HG02763 (cell line): ENCODE measurements around the gene AMIGO1.
A peak's percentile ranks its signal among the peaks of the same experiment; 100 is the strongest.

ENCODE experiments used
- ATAC-seq: cut with Tn5 transposase; IDR thresholded peaks from one replicate; pipeline ENCODE4 v1.9.1; 2021; ENCODE audit warnings: mild to moderate bottlenecking, moderate library complexity; ENCODE audit not compliant: unreplicated experiment

The AMIGO1 gene

DNA sequence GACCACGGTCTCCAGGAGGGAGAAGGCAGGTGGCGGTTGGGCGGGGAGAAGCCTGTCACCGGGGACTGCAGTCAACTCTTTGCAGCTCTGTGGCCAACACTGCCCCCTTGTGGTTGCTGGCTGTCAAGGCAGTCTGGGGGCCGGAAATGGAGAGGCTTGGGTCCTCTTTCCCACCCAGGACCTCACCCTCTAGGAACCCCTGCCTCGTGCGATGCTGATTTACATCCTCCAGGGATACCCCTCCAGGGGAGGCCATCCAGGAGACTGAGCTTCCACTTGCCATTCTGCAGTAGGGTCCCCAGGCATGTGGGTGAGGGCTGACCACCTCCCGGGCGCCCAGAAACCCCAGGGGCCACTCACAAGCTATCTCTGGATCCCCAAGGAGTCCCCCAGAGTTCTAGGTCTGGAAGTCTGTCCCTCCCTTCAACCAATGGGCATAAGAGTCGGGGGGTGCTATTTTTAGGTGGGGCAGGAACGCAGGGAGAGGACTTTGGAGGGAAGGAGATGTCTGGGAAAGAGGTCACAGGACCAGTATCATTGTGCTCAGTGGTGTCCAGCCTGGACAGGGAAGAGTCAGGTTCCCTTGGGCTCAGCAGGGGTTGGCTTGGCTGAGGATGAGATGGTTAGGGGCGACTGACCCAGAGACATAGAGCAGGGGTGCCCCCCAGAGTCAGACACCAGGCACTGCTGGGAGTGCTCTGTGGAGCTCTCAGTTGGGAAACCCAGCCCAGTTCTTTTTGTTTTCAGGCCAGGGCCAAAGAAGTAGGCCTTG is 23.0 kb upstream of the AMIGO1 start:
- ATAC-seq: peak; percentile 75

DNA sequence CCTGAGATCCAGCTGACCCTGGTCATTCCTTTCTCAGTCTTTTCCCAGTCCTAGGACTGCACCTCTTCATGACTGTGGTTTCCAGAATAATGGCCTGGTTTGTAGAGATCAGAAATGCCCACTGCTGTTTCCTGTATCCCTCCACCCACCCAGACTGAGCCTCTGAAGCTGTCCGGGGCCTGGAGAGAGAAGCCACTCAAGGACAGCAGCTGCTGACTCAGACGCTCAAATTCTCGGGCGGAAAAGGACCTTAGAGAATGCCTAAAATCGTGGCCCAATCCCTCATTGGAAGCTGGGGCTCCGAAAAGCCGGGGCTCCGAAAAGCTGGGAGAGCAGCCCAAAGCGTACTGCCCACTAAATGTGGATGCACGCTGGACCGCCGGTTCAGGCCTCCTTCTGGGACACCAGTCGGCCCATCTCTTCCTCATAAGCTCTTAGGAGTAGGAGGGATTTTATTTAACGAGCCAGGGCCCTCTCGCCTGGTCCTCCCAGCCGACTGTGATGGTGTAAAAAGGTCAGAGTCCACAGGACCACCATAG is 22.4 kb upstream of the AMIGO1 start:
- ATAC-seq: no peak

GRCh38 chr1:109531380-109531779 is 21.9 kb upstream of the AMIGO1 start:
- no peak for ATAC-seq

GRCh38 chr1:109530457-109531087 is 21.0 kb upstream of the AMIGO1 start:
- no peak for ATAC-seq

DNA sequence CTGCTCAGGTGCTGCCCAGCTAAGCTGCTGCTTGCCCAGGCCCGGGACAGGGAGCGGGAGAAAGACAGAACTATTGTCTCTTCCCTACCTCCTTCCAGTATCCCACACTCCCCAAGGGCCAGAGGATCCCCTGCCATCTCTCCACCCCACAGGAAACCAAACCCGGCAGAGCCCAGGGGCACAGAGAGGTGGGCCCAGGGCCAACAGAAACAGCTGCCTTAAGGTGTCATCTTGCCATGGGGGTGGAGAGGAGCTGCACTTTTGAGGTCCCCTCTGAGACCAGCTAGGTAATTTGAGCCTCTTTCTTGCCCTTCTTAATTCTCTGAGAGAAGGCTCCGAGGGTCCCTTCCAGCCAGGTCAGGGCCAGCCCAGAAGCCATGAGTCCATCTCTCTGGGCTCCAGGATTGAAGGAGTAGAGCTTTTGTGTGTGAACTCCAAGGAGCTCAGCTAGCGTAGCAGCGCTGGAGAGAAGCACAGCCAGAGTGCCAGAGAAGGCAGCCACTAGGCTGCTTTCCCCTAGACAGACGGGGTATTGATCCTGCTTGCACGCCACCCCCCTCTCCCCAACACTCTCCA is 20.4 kb upstream of the AMIGO1 start:
- ATAC-seq: no peak

- no peak for ATAC-seq
These were observed 19.2 kb upstream of the AMIGO1 start for GRCh38 chr1:109528712-109529111.

DNA sequence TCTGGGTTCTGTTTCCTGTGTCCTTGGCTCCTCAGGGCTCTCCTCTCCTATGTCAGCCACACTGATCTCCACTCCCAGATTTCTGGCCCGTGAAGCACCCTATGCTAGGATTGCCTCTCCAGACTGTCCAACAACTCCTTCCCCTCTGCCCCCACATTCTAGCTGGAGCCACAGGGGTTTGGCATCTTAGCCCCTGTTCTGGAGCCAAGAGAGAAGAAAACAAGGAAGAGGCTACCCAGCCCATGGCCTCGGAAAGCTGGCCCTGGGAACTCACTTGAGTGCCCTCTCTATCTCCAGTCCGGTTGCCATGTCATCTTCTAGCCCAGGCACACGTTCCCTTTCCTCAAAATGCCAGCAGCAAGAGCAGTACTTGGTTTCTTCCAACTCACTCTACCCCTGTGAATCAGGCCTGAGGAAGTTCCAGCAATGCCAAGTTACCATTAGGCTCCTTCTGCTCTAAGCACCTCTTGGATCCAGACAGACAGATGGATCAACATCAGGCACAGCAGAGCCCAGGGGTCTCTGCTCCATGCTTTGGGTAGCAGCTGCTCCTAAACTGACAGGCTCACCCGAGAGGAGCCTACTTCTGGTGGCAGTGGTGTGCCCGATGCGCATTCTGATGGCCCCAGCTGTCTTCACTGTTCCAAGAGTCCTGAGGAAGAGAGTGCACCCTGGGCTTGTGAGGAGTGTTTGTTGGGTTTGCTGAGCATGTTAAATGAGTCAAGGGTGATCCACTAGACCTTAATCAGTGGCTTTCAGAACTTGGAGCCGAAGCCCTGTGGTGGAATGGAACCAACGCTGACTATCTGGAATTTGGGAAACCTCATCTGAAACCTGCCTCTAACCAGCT is 18.5 kb upstream of the AMIGO1 start:
- ATAC-seq: no peak

GRCh38 chr1:109527098-109527811 is 17.7 kb upstream of the AMIGO1 start:
- ATAC-seq: peak; percentile 65

DNA sequence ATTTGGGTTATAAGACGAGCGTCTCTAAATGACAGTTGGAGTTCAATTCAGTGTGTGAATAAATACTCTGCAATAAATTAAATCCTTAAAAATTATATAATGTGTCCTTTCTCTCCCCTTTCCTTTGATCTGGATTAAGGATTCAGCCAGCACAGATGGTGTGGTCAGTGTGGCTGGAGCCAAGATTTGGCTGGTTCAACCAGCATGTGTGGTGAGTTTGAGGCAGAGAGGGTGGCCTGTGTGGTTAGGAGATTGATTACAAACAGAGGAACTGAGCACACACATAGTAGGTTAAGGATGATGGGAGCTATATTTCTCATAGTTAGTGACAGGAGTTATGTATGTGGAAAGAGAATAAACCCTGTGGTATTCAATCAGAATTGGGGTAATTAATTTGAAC is 14.2 kb upstream of the AMIGO1 start:
- no peak for ATAC-seq

- ATAC-seq: no peak
These were observed 12.5 kb upstream of the AMIGO1 start for GRCh38 chr1:109522026-109522425.

DNA sequence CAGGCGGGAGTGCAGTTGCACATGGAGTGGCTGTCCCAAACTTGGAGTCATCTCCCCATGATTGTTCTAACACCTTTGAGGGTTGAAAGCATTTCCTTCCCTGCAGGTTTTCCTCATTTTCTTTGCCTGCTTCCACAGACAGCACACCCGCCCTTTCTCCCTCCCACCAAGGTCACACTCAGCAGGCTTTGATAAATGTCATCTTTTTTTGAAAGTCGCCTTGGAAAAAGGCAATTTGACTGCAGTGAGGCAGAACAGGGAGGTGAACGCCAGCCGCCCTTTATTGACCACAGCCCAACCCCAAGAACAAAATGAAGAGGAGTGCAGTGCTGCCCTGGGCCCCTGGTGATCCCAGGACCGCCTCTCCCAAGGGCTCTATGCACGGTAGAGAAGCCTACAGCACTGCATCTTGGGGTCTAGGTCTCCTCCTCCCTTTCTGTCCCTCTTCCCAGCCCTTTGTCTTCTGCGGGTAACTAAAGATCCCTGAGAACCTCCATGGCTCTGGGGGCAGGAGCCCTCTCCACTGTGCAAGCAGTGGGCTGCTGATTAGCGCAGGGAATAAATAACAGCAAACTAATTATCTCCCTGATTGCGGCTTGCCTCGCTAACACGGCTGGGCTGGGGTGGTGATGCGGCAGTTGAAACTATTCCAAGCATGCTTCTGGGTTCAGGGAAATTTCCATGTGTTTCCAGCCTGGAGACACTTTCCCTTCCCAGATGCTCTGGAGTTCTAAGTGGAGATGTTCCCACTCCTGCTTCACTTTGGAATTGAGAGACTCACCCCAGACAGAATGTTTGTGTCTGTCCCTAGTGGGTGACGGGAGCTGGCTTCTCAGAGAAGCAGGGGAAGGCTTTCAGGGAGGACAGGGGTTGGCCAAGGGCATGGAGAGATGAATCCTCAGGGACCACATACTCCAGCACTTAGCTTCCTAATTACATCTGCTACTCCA is 11.8 kb upstream of the AMIGO1 start:
- no peak for ATAC-seq

GRCh38 chr1:109517337-109517736 is 7.8 kb upstream of the AMIGO1 start:
- ATAC-seq: no peak

DNA sequence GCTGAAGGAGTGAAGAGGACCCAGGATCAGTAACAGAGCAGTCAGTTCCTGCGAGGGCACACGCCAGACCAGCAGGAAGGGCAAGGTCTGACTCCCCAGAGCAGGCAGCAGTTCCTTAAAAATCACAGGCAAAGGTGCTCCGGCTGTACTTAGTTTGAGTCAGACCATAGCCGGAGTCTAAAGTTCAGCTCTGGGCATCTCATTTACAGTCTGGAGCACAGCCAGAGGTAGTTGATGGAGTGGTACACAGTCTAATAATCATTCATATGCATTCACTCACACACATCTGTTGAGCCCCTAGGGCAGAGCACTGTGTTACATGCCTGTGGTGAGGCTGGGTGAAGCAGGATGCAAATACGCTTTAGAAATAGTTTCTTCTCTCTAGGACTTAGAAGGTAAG is 7.3 kb upstream of the AMIGO1 start:
- no peak for ATAC-seq

DNA sequence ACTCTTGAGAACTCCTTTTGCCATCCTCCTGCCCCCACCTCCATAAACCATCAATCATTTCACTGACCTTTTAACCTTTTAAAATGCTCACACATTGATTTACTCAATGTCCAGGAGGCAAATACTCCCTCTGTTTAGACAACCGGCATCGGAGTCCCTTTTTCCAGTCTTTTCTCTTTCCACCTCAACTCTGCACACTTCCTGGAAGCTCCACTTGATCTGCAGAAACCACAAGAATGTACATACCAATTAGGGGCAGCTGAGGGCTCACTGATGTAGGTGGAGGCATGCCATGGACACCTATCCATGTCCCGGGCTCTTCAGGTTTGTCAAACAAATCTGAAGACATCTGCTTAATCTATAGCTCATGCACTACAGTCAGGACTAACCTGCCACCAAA is 5.3 kb upstream of the AMIGO1 start:
- ATAC-seq: no peak

DNA sequence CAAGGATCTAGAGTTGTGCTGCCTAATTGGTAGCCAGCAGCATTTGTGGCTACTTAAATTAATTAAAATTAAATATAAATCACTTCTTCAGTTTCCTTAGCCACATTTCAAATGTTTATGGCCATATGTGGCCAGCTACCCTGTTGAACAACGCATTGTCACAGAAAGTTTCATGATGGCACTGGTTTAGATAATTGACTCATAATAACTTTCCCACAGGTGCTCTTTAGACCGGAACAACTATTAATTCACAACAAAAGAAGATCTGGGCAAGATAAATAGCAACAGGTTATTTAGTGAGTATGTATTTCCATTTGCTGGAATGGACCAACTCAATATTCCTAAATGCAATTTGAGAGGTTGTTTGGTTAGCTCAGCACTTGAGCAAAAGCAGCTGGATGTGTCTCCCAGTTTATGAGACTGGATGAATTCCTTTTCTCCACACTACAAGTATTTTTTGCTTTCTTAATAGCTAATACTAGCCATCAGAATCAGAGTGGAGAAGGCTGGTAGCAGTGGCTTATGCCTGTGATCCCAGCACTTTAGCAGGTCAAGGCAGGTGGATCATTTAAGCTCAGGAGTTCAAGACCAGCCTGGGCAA is 3.7 kb upstream of the AMIGO1 start:
- no peak for ATAC-seq

- no peak for ATAC-seq
These were observed 703 bp downstream of the AMIGO1 start for GRCh38 chr1:109508873-109509175.

DNA sequence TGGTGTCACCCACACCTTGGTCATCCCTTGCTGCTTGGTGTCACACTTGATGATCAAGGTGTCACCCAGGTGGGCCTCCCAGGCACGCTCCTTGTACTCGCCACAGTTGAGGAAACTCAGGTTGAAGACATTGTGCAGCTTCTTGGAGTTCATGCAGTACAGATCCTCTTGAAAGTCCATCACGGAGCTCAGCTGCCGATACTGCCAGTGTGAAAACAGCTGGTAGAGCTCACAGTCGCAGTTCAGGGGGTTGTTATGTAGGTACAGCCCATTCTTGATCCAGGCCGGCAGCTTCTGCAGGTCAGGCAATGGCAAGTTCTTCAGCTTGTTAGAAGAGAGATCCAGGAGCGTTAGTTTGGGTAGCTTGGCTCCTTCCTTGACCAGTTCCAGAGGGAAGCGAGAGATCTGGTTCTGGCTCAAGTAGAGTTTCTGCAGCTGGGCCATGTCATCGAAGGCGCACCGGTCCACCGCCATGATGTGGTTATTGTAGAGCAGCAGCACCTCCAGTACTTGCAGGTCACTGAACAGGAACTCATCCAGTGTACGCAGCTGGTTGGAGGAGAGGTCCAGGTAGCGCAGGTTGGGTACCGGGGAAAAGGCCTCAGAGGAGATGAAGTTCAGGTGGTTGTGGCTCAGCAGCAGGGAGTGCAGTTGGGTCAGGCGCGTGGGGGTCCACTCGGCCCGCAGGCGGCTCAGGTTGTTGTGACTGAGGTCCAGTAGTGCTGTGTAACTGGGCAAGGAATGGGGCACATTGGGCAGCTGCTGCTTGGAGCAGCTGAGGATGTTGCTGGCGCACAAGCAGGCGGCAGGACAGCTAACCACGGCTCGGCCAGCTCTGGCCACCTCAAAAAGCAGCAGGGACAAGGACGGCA is 1.3 kb downstream of the AMIGO1 start:
- ATAC-seq: no peak

DNA sequence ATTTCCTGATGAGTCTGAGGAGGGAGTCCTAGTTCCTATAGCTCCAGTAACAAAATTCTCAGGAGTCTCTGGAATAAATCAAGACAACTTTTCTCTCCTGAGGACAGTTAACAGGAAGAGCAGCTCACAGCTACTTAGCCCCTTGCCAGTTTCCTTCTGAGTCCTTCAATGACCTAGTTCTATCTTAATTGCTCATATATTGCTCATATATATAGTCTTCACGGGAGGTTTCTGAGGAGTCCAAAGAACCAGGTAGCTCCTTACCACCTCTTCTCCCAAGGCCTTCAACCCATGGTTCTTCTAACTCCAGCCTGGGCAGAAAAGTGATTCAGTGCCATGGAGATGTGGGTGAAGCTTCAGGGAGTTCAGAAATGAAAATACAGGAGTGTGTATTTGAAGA is 4.6 kb downstream of the AMIGO1 start:
- no peak for ATAC-seq
